Psoas muscle (tissue), 8 donors: ENCODE measurements around the gene TAGLN. TPM values are rescaled to one million over a fixed set of nuclear protein-coding genes. Genes with fewer than 3 reads are reported as not detected.

ENCODE experiments used
- ATAC-seq, 4 donors: fragments of 200-7000 bp; cut with Tn5 transposase; one replicate each; pipeline ENCODE4 v1.9.1; 2020; ENCODE audit warnings: moderate library complexity in 3 of 4, mild to moderate bottlenecking in 2 of 4
- DNase-seq, 2 donors: peaks; one replicate each; pipeline ENCODE4 v3.0.0-alpha.2; 2020
- H3K27ac ChIP-seq: fragments of 200-600 bp; one replicate; pipeline ENCODE4 v1.8.0; 2022
- H3K27me3 ChIP-seq, 3 donors: fragments of 200-600 bp in 1 of 3; one replicate each; pipeline versions ENCODE4 v1.6.1 to v1.8.0; 2013 to 2022; ENCODE audit warnings: low read length in 2 of 3, mild to moderate bottlenecking in 2 of 3, moderate library complexity in 1 of 3; ENCODE audit not compliant: insufficient read depth in 3 of 3
- H3K36me3 ChIP-seq, 2 donors: fragments of 200-600 bp in 1 of 2; one replicate each; pipeline versions ENCODE4 v1.6.1 to v1.8.0; 2013 to 2022; ENCODE audit warnings: low read depth in 1 of 2, mild to moderate bottlenecking in 1 of 2, moderate library complexity in 1 of 2; ENCODE audit not compliant: insufficient read depth in 1 of 2
- H3K4me1 ChIP-seq: fragments of 200-600 bp; one replicate; pipeline ENCODE4 v1.8.0; 2022
- H3K4me3 ChIP-seq: fragments of 200-600 bp; one replicate; pipeline ENCODE4 v1.8.0; 2022; ENCODE audit warnings: mild to moderate bottlenecking
- H3K9me3 ChIP-seq: fragments of 200-600 bp; one replicate; pipeline ENCODE4 v1.8.0; 2022
- CTCF ChIP-seq: fragments of 200-600 bp; IDR thresholded peaks from one replicate; pipeline ENCODE4 v1.8.0; 2022; ENCODE audit warnings: antibody characterized with exemption
- WGBS, 3 donors: extraction: QIAGEN DNeasy Blood & Tissue Kit; methylation state at CpG; one replicate each; pipeline versions ENCODE4 v1.1.6 to v1.1.7; 2013; 5-methylcytosine and 5-hydroxymethylcytosine counted together
- intact Hi-C, 2 donors: fragments of 100-400 bp; cut with DNase I; formaldehyde crosslinking; loops; one replicate each; pipeline versions ENCODE4 v1.11.0 to v1.14.2; 2022
- long read RNA-seq, 2 donors: library from polyadenylated mRNA; unstranded; transcript quantifications; one replicate each; pipeline ENCODE4 v2.0.0, GENCODE V29; 2021
- polyA plus RNA-seq, 3 donors: library from polyadenylated mRNA; stranded (reverse); fragments of 200-250 nt; gene quantifications; one replicate each; pipeline ENCODE4 v1.2.3, GENCODE V29; 2013
- total RNA-seq, 4 donors: library from RNA; stranded (reverse); fragmentation: NEBNext Ultra II Directional in 2 of 4; extraction: Animal tissue kit (Norgen Biotek cat#: 25700) in 2 of 4; gene quantifications; one replicate each; pipeline versions ENCODE4 v1.2.1 to v1.2.4, GENCODE V29; 2021 to 2023
- donor health status: healthy with polysubstance abuse.
- donor health status: DM: no; HTN: no; CAD: no; lungs with moderate emphysema.
- donor health status: Bipolar disorder and iron deficiency.
- donor health status: healthy.
- donor health status: DM: yes; HTN: yes; CAD: no.
- donor health status: DM: no; HTN: no; CAD: no.
- donor health status: DM: no; HTN: no; CAD: no.
- donor health status: DM: yes; HTN: yes; CAD: no.

The TAGLN gene
- total RNA-seq (10 to 100 TPM; 36.2 to 73.0 (median 51.7) TPM), polyA plus RNA-seq (100 to 1,000 TPM in 2 of 3 donors, 10 to 100 TPM in 1; 86.5 to 140 (median 117) TPM)
- long read RNA-seq, donor 1, transcript TAGLN-202 (5 exons, 928 nt) = major isoform, 13 of 18 reads
- long read RNA-seq, donor 1, partial matches to known transcripts = 0 of 18 reads
- long read RNA-seq, donor 1, other reads (novel, unspliced or antisense) = 2 of 18 reads
- long read RNA-seq, donor 2, transcript TAGLN-202 (5 exons, 928 nt) = major isoform, 58 of 62 reads
- long read RNA-seq, donor 2, partial matches to known transcripts = 1 of 62 reads
- long read RNA-seq, donor 2, other reads (novel, unspliced or antisense) = 2 of 62 reads

GRCh38 chr11:117199053-117199915 lies at the start of gene TAGLN:
TAGLN (plus strand) TSS chr11:117199370; CDS start chr11:117203014, 3,644 bp downstream.
- Histone ChIP-seq H3K27me3 (no peaks in the 10 kb centered on the region), H3K9me3 (no peaks in the 10 kb centered on the region), H3K4me3 (peak within 1 kb of the TSS; percentile 58), H3K4me1 (no peaks in the 10 kb centered on the region), H3K36me3 (peaks cover 0 to 29% of the 10 kb centered on the region in 2 donors), H3K27ac (peak within 1 kb of the TSS; percentile 56)
- ATAC-seq (peak; percentile 18 to 47 (median 32)), DNase-seq (peak; percentile 71 to 85)
- 29 to 38% (median 31%) methylated on average over 27 to 34 of the region's 34 CpGs for WGBS, 3 donors
- TF ChIP-seq CTCF = no peak
- intact Hi-C loops = no loop called here

- Histone ChIP-seq H3K27ac (no peak overlapping the region), H3K36me3 (peaks cover 3 to 52% of the 10 kb centered on the region in 2 donors), H3K4me3 (no peak overlapping the region), H3K9me3 (no peaks in the 10 kb centered on the region), H3K4me1 (peaks cover 33% of the 10 kb centered on the region), H3K27me3 (no peaks in the 10 kb centered on the region)
- no peak for TF ChIP-seq CTCF
- intact Hi-C loops = no loop called here
- ATAC-seq (no peak), DNase-seq (no peak)
- WGBS, 3 donors = 59 to 68% (median 63%) methylated on average over 2 of the region's 2 CpGs
Observed at GRCh38 chr11:117152066-117152465, 47.1 kb upstream of the TAGLN start.

- intact Hi-C loops = no loop called here
- no peaks in the 10 kb centered on the region for H3K9me3 ChIP-seq
- DNase-seq (no peak), ATAC-seq (no peak)
- WGBS, 3 donors = 91 to 94% (median 92%) methylated on average over 5 of the region's 5 CpGs
- no peak overlapping the region for H3K27ac ChIP-seq
- peaks cover 3 to 64% of the 10 kb centered on the region in 2 donors for H3K36me3 ChIP-seq
- no peak for TF ChIP-seq CTCF
- H3K4me1 ChIP-seq = peaks cover 16% of the 10 kb centered on the region
- no peaks in the 10 kb centered on the region for H3K27me3 ChIP-seq
- H3K4me3 ChIP-seq = no peak overlapping the region
Observed at GRCh38 chr11:117154468-117154867, 44.7 kb upstream of the TAGLN start.

GRCh38 chr11:117157507-117157906 lies 41.7 kb upstream of the TAGLN start:
- H3K36me3 ChIP-seq = peaks cover 9 to 91% of the 10 kb centered on the region in 2 donors
- intact Hi-C loops = no loop called here
- no peaks in the 10 kb centered on the region for H3K27me3 ChIP-seq
- WGBS, 3 donors = 88 to 93% (median 89%) methylated on average over 2 of the region's 2 CpGs
- no peaks in the 10 kb centered on the region for H3K9me3 ChIP-seq
- H3K27ac ChIP-seq = no peak overlapping the region
- H3K4me3 ChIP-seq = no peak overlapping the region
- ATAC-seq (no peak), DNase-seq (no peak)
- no peaks in the 10 kb centered on the region for H3K4me1 ChIP-seq
- TF ChIP-seq CTCF = no peak
